DOHH2 (cell line): ENCODE results near the gene PRAME.
A peak's percentile ranks its signal among the peaks of the same experiment; 100 is the strongest.
"Not testable (repeated sequence)": the region's sequence is repeated elsewhere in the genome, so short reads cannot be mapped to it uniquely, and the experiment has no call there.

Source experiments
- H3F3A ChIP-seq: fragments of 200-600 bp; sonication (generic), shearing (Covaris generic); 2 replicates; pipeline ENCODE4 v1.6.0; 2016; ENCODE audit warnings: antibody characterized with exemption, mild to moderate bottlenecking; ENCODE audit not compliant: control insufficient read depth, insufficient read depth
- H3K27ac ChIP-seq: fragments of 200-600 bp; sonication (generic); 2 replicates; pipeline ENCODE4 v1.5.1; 2014; ENCODE audit warnings: low read depth, mild to moderate bottlenecking, low read length, moderate library complexity
- H3K27me3 ChIP-seq: fragments of 200-600 bp; sonication (generic); 2 replicates; pipeline ENCODE4 v1.6.1; 2014; ENCODE audit warnings: mild to moderate bottlenecking, low read length, mixed read lengths; ENCODE audit not compliant: control insufficient read depth
- H3K36me3 ChIP-seq: fragments of 200-600 bp; sonication (generic); 2 replicates; pipeline ENCODE4 v1.6.1; 2014; ENCODE audit warnings: mild to moderate bottlenecking, low read length, moderate library complexity, mixed read lengths; ENCODE audit not compliant: control insufficient read depth
- H3K4me1 ChIP-seq: fragments of 200-600 bp; sonication (generic); 2 replicates; pipeline ENCODE4 v1.6.1; 2014; ENCODE audit warnings: mild to moderate bottlenecking, low read length, mixed read lengths; ENCODE audit not compliant: control insufficient read depth
- H3K4me2 ChIP-seq: fragments of 200-600 bp; sonication (generic); 2 replicates; pipeline ENCODE4 v1.6.0; 2014; ENCODE audit warnings: mild to moderate bottlenecking, low read length, moderate library complexity
- H3K4me3 ChIP-seq: fragments of 200-600 bp; sonication (generic); 2 replicates; pipeline ENCODE4 v1.5.1; 2014; ENCODE audit warnings: mild to moderate bottlenecking, low read length, mixed read lengths
- H3K79me2 ChIP-seq: fragments of 200-600 bp; sonication (generic); 2 replicates; pipeline ENCODE4 v1.6.1; 2014; ENCODE audit warnings: mild to moderate bottlenecking, low read length, mixed read lengths; ENCODE audit not compliant: control insufficient read depth
- H3K9me2 ChIP-seq: fragments of 200-600 bp; sonication (generic); replicated peaks from 2 replicates; pipeline ENCODE4 v1.6.1; 2014; ENCODE audit warnings: mild to moderate bottlenecking, low read length, mixed read lengths; ENCODE audit not compliant: control insufficient read depth
- H3K9me3 ChIP-seq: fragments of 200-600 bp; sonication (generic); 2 replicates; pipeline ENCODE4 v1.6.1; 2014; ENCODE audit warnings: antibody characterized with exemption, low read length, mixed read lengths; ENCODE audit not compliant: control insufficient read depth, insufficient read depth
- H4K20me1 ChIP-seq: fragments of 200-600 bp; sonication (generic); 2 replicates; pipeline ENCODE4 v1.6.0; 2014; ENCODE audit warnings: low read depth, mild to moderate bottlenecking, antibody characterized with exemption, low read length, moderate library complexity; ENCODE audit not compliant: control insufficient read depth, insufficient read depth
- CTCF ChIP-seq: fragments of 200-600 bp; sonication (generic); IDR thresholded peaks from one replicate; pipeline ENCODE4 v1.5.1; 2014; ENCODE audit warnings: antibody characterized with exemption, mild to moderate bottlenecking, low read depth, low read length; ENCODE audit not compliant: poor library complexity, severe bottlenecking
- EZH2phosphoT487 ChIP-seq: fragments of 200-600 bp; sonication (generic); IDR thresholded peaks from 2 replicates; pipeline ENCODE4 v1.6.1; 2017; ENCODE audit warnings: borderline replicate concordance, mild to moderate bottlenecking, antibody characterized with exemption, low read length, moderate library complexity, mixed read lengths

Gene PRAME

GRCh38 chr22:22520020-22520656 is 38.9 kb downstream of the PRAME start, which contains the start of gene ZNF280A:
TSS of gene ZNF280A (minus strand) at chr22:22520270. CDS start at chr22:22515630, 4,640 bp downstream.
- H3K4me3 ChIP-seq = peak within 1 kb of the TSS; percentile 56
- H3K79me2 ChIP-seq = no peaks in the 10 kb centered on the region
- H3F3A ChIP-seq = no peaks in the 10 kb centered on the region
- no peak for TF ChIP-seq EZH2phosphoT487
- no peak for TF ChIP-seq CTCF
- no peaks in the 10 kb centered on the region for H3K9me2 ChIP-seq
- no peaks in the 10 kb centered on the region for H3K36me3 ChIP-seq
- H3K27ac ChIP-seq = peak within 1 kb of the TSS; percentile 58
- H4K20me1 ChIP-seq = no peaks in the 10 kb centered on the region
- no peaks in the 10 kb centered on the region for H3K27me3 ChIP-seq
- no peaks in the 10 kb centered on the region for H3K9me3 ChIP-seq
- peaks cover 44% of the 10 kb centered on the region for H3K4me1 ChIP-seq
- H3K4me2 ChIP-seq = peak within 1 kb of the TSS; percentile 75

- H3K9me2 ChIP-seq = no peaks in the 10 kb centered on the region
- H4K20me1 ChIP-seq = no peaks in the 10 kb centered on the region
- H3K27ac ChIP-seq = no peak overlapping the region
- peak overlapping the region; percentile 75; the same call in 1 of the 2 replicates for H3K4me2 ChIP-seq
- H3K36me3 ChIP-seq = no peaks in the 10 kb centered on the region
- TF ChIP-seq CTCF = no peak
- TF ChIP-seq EZH2phosphoT487 = no peak
- peak overlapping the region; percentile 56; the same call in 1 of the 2 replicates for H3K4me3 ChIP-seq
- no peaks in the 10 kb centered on the region for H3F3A ChIP-seq
- no peaks in the 10 kb centered on the region for H3K9me3 ChIP-seq
- no peaks in the 10 kb centered on the region for H3K27me3 ChIP-seq
- no peaks in the 10 kb centered on the region for H3K79me2 ChIP-seq
- peaks cover 42% of the 10 kb centered on the region for H3K4me1 ChIP-seq
Observed at GRCh38 chr22:22519591-22519990, 39.5 kb downstream of the PRAME start.

GRCh38 chr22:22516992-22517391 is 42.1 kb downstream of the PRAME start:
- no peaks in the 10 kb centered on the region for H3K79me2 ChIP-seq
- no peaks in the 10 kb centered on the region for H3F3A ChIP-seq
- no peak overlapping the region for H3K27ac ChIP-seq
- H3K27me3 ChIP-seq = no peaks in the 10 kb centered on the region
- no peaks in the 10 kb centered on the region for H4K20me1 ChIP-seq
- no peak for TF ChIP-seq EZH2phosphoT487
- no peak overlapping the region for H3K4me3 ChIP-seq
- H3K9me2 ChIP-seq = no peaks in the 10 kb centered on the region
- no peaks in the 10 kb centered on the region for H3K36me3 ChIP-seq
- H3K9me3 ChIP-seq = no peaks in the 10 kb centered on the region
- H3K4me1 ChIP-seq = peaks cover 29% of the 10 kb centered on the region
- H3K4me2 ChIP-seq = no peak overlapping the region

- Histone ChIP-seq H4K20me1 (no peaks in the 10 kb centered on the region), H3K4me2 (no peak overlapping the region), H3K27me3 (no peaks in the 10 kb centered on the region), H3K9me3 (no peaks in the 10 kb centered on the region), H3F3A (no peaks in the 10 kb centered on the region), H3K4me1 (peaks cover 19% of the 10 kb centered on the region), H3K27ac (no peak overlapping the region), H3K9me2 (no peaks in the 10 kb centered on the region), H3K79me2 (no peaks in the 10 kb centered on the region), H3K36me3 (no peaks in the 10 kb centered on the region), H3K4me3 (no peak overlapping the region)
- TF ChIP-seq EZH2phosphoT487 = no peak
- TF ChIP-seq CTCF = no peak
Observed at GRCh38 chr22:22515890-22516289, 43.2 kb downstream of the PRAME start.

- not testable (repeated sequence) for H3K36me3 ChIP-seq, H3K9me3 ChIP-seq, H3K27me3 ChIP-seq, H3K27ac ChIP-seq, H3K4me3 ChIP-seq, H3F3A ChIP-seq, H3K79me2 ChIP-seq, H3K4me1 ChIP-seq, H4K20me1 ChIP-seq, H3K9me2 ChIP-seq, H3K4me2 ChIP-seq
Observed at GRCh38 chr22:22514431-22514830, 44.6 kb downstream of the PRAME start.
